Loucy (cell line): ENCODE data around the gene MPPED2.
"Not testable (repeated sequence)": the region's sequence is repeated elsewhere in the genome, so short reads cannot be mapped to it uniquely, and the experiment has no call there.

ENCODE experiments used
- EZH2phosphoT487 ChIP-seq: fragments of 200-600 bp; IDR thresholded peaks from 2 replicates; pipeline ENCODE4 v1.6.1; 2018; ENCODE audit warnings: antibody characterized with exemption, mild to moderate bottlenecking, moderate library complexity, borderline replicate concordance
- TF ChIP-seq, protein P1 (sequence below): fragments of 200-600 bp; sonication (generic); conservative IDR thresholded peaks from 2 replicates; pipeline ENCODE4 v1.5.1; 2014; ENCODE audit warnings: mild to moderate bottlenecking, antibody characterized with exemption, low read length

DNA sequence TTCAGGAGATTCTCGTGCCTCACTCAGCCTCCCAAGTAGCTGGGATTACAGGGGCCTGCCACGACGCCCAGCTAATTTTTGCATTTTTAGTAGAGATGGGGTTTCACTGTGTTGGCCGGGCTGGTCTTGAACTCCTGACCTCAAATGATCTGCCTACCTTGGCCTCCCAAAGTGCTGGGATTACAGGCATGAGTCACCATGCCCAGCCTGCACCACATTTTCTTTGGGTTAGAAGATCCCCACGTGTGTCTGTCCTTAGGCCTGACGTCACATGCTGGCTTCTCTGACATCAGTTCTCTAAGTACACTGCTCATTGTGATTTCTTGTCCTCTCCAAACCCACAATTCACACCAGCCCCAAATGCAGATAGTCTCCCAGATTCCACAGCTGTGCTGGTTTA, 31.6 kb downstream of the MPPED2 start:
- TF ChIP-seq, protein P1, sequence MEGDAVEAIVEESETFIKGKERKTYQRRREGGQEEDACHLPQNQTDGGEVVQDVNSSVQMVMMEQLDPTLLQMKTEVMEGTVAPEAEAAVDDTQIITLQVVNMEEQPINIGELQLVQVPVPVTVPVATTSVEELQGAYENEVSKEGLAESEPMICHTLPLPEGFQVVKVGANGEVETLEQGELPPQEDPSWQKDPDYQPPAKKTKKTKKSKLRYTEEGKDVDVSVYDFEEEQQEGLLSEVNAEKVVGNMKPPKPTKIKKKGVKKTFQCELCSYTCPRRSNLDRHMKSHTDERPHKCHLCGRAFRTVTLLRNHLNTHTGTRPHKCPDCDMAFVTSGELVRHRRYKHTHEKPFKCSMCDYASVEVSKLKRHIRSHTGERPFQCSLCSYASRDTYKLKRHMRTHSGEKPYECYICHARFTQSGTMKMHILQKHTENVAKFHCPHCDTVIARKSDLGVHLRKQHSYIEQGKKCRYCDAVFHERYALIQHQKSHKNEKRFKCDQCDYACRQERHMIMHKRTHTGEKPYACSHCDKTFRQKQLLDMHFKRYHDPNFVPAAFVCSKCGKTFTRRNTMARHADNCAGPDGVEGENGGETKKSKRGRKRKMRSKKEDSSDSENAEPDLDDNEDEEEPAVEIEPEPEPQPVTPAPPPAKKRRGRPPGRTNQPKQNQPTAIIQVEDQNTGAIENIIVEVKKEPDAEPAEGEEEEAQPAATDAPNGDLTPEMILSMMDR: not testable (repeated sequence)
- TF ChIP-seq EZH2phosphoT487: not testable (repeated sequence)
